WTC11 (cell line): ENCODE measurements around the gene NCAPH2. TPM values are rescaled to one million over a fixed set of nuclear protein-coding genes. Genes with fewer than 3 reads are reported as not detected.

Experiments used
- ATAC-seq: fragments of 200-7000 bp; cut with Tn5 transposase; 2 replicates; pipeline ENCODE4 v1.10.0; 2021; ENCODE audit warnings: mild to moderate bottlenecking, moderate library complexity
- CTCF ChIA-PET: fragments of 300-600 bp; sonication (Branson Sonifier 250); formaldehyde crosslinking; loops from one replicate; lab custom pipeline; 2021; ENCODE audit warnings: antibody characterized with exemption; lab: Charles Lee
- POLR2A ChIA-PET: fragments of 350-600 bp; sonication (Branson Sonifier 250); formaldehyde crosslinking; loops from one replicate; lab custom pipeline; 2021; ENCODE audit warnings: antibody characterized with exemption; lab: Charles Lee
- DNase-seq: peaks from one replicate; pipeline ENCODE4 v3.0.0; 2021; ENCODE audit warnings: low spot score
- H3K27ac Mint-ChIP-seq: 2 replicates; pipeline ENCODE4 v1.8.0; 2021; ENCODE audit warnings: mixed read lengths
- H3K27me3 Mint-ChIP-seq: 2 replicates; pipeline ENCODE4 v1.8.0; 2021; ENCODE audit warnings: low read depth, mild to moderate bottlenecking, moderate library complexity, mixed read lengths
- H3K36me3 Mint-ChIP-seq: 2 replicates; pipeline ENCODE4 v1.8.0; 2021; ENCODE audit warnings: mixed read lengths
- H3K4me1 Mint-ChIP-seq: 2 replicates; pipeline ENCODE4 v1.8.0; 2022; ENCODE audit warnings: mixed read lengths
- H3K4me3 Mint-ChIP-seq: 2 replicates; pipeline ENCODE4 v1.8.0; 2021; ENCODE audit warnings: mild to moderate bottlenecking, moderate library complexity, mixed read lengths
- H3K9me3 Mint-ChIP-seq: 2 replicates; pipeline ENCODE4 v1.8.0; 2021; ENCODE audit warnings: mixed read lengths
- AFF4 ChIP-seq: sonication (generic); formaldehyde crosslinking; IDR thresholded peaks from 2 replicates; pipeline ENCODE4 v1.8.1; 2023; ENCODE audit warnings: mild to moderate bottlenecking, missing genetic modification reagents, borderline replicate concordance
- FOXP4 ChIP-seq: sonication (generic); formaldehyde crosslinking; IDR thresholded peaks from 2 replicates; pipeline ENCODE4 v1.8.0; 2022; ENCODE audit warnings: mild to moderate bottlenecking, missing genetic modification reagents
- NFYB ChIP-seq: sonication (generic); formaldehyde crosslinking; conservative IDR thresholded peaks from 2 replicates; pipeline ENCODE4 v1.8.0; 2022; ENCODE audit warnings: low read depth, missing genetic modification reagents
- PREB ChIP-seq: sonication (generic); formaldehyde crosslinking; IDR thresholded peaks from 2 replicates; pipeline ENCODE4 v1.8.1; 2022; ENCODE audit warnings: mild to moderate bottlenecking, missing genetic modification reagents, moderate library complexity, borderline replicate concordance
- SP1 ChIP-seq: sonication (generic); formaldehyde crosslinking; conservative IDR thresholded peaks from 2 replicates; pipeline ENCODE4 v1.8.1; 2022; ENCODE audit warnings: missing genetic modification reagents
- TP53 ChIP-seq: sonication (generic); formaldehyde crosslinking; IDR thresholded peaks from 2 replicates; pipeline ENCODE4 v1.8.1; 2023; ENCODE audit warnings: mild to moderate bottlenecking, missing genetic modification reagents
- ZSCAN18 ChIP-seq: fragments of 250-450 bp; sonication (Bioruptor Pico); IDR thresholded peaks from 2 replicates; pipeline ENCODE4 v2.1.2; 2022; ENCODE audit warnings: mild to moderate bottlenecking, moderate library complexity
- total RNA-seq: library from RNA; stranded (reverse); gene quantifications from 3 replicates; pipeline ENCODE4 v1.2.3, GENCODE V29; 2021

NCAPH2 gene
- total RNA-seq, 1 experiment from 2014 or later = 78.4 TPM

- TF ChIP-seq AFF4 (CRISPR knock-in tag) = no peak
- TF ChIP-seq, all 79 proteins: peak for 3
These were observed 34.0 kb upstream of the NCAPH2 start (continued) for GRCh38 chr22:50473855-50474671.

GRCh38 chr22:50474710-50475651 lies 33.0 kb upstream of the NCAPH2 start, which contains the start of gene SBF1:
SBF1 (minus strand) TSS chr22:50475035; CDS start chr22:50474840, 195 bp downstream.
- POLR2A ChIA-PET = no interaction called here
- CTCF ChIA-PET = no interaction called here
- TF ChIP-seq ZSCAN18 (CRISPR knock-in tag) (no peak), FOXP4 (CRISPR knock-in tag) (0 out of 2 replicates have a peak, but pooled peaks have one; percentile 31), SP1 (CRISPR knock-in tag) (peak; percentile 91), NFYB (CRISPR knock-in tag) (0 out of 2 replicates have a peak, but pooled peaks have one; percentile 41)
- Mint-ChIP-seq H3K27ac (peak within 1 kb of the TSS; percentile 76; the same call in 1 of the 2 replicates), H3K4me1 (peaks cover 41% of the 10 kb centered on the region), H3K36me3 (no peaks in the 10 kb centered on the region), H3K4me3 (peak within 1 kb of the TSS; percentile 87), H3K27me3 (peaks cover 31% of the 10 kb centered on the region), H3K9me3 (no peaks in the 10 kb centered on the region)
- DNase-seq = peak; percentile 90
- peak; percentile 93 for ATAC-seq

GRCh38 chr22:50475652-50476002 lies 32.4 kb upstream of the NCAPH2 start:
- H3K9me3 Mint-ChIP-seq = no peaks in the 10 kb centered on the region
- TF ChIP-seq TP53 (CRISPR knock-in tag) (0 out of 2 replicates have a peak, but pooled peaks have one; percentile 23), PREB (CRISPR knock-in tag) (no peak)
- ATAC-seq = no peak
- H3K27ac Mint-ChIP-seq = peak overlapping the region; percentile 76; the same call in 1 of the 2 replicates
- no peaks in the 10 kb centered on the region for H3K36me3 Mint-ChIP-seq
- POLR2A ChIA-PET = no interaction called here
- no peak for DNase-seq
- H3K4me1 Mint-ChIP-seq = peaks cover 38% of the 10 kb centered on the region
- CTCF ChIA-PET = no interaction called here
- H3K27me3 Mint-ChIP-seq = peaks cover 37% of the 10 kb centered on the region
- peak overlapping the region; percentile 59 for H3K4me3 Mint-ChIP-seq
